GM12891 (cell line): ENCODE data around the gene QSER1.

Source experiments
- POLR2A ChIP-seq: IDR thresholded peaks from 2 replicates; pipeline ENCODE4 v1.6.1; 2011; ENCODE audit warnings: low read depth, low read length, control low read depth
- POLR2AphosphoS5 ChIP-seq: IDR thresholded peaks from 2 replicates; pipeline ENCODE4 v1.6.1; 2011; ENCODE audit warnings: low read depth, low read length, control low read depth
- POU2F2 ChIP-seq: IDR thresholded peaks from 2 replicates; pipeline ENCODE4 v1.6.1; 2011; ENCODE audit warnings: low read depth, mild to moderate bottlenecking, control low read depth, low read length, moderate library complexity
- SPI1 ChIP-seq: IDR thresholded peaks from 2 replicates; pipeline ENCODE4 v1.6.1; 2011; ENCODE audit warnings: low read depth, low read length, control low read depth
- TAF1 ChIP-seq: IDR thresholded peaks from 2 replicates; pipeline ENCODE4 v1.6.1; 2011; ENCODE audit warnings: low read depth, low read length, control low read depth

- no peak for TF ChIP-seq POLR2A
- TF ChIP-seq TAF1 = no peak
- no peak for TF ChIP-seq POLR2AphosphoS5
- no peak for TF ChIP-seq SPI1
- no peak for TF ChIP-seq POU2F2
Observed at GRCh38 chr11:32990481-32990880, 97.9 kb downstream of the QSER1 start.
